GM18951 (cell line): Measurements from ENCODE around the gene TMEM240.
"Not testable (repeated sequence)": the region's sequence is repeated elsewhere in the genome, so short reads cannot be mapped to it uniquely, and the experiment has no call there.

Source experiments
- POLR2A ChIP-seq: IDR thresholded peaks from 4 replicates; pipeline ENCODE4 v1.6.1; 2011; ENCODE audit warnings: mild to moderate bottlenecking; ENCODE audit not compliant: insufficient read length, insufficient read depth; ENCODE audit errors: extremely low read depth
- in situ Hi-C: fragments of 300-500 bp; cut with MboI; formaldehyde crosslinking; loops from one replicate; pipeline ENCODE4 v1.12.0; 2022; ENCODE audit warnings: low sequenced_read_pairs, mixed read lengths, inconsistent platforms; ENCODE audit not compliant: unreplicated experiment

The TMEM240 gene

DNA sequence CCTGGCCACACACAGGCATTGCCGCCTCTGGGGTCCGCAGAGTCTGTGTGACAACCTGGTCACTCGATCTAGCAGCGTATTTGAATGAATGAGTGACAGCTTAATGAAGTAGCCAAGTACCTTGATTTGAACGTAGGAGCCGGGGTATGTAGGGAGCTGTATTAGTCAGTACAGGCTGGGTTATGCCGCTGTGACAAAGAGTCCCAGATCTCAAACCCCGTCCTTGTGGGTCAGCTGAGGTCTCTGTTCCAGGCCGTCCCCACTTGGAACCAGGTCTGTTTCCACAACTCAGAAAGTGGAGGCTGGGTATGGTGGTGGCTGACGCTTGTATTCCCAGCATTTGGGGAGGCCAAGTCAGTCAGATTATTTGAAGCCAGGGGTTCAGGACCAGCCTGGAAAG, 48.8 kb downstream of the TMEM240 start:
- in situ Hi-C loops = no loop called here

GRCh38 chr1:1490633-1491230, 49.7 kb downstream of the TMEM240 start:
- TF ChIP-seq POLR2A = no peak
- in situ Hi-C loops = no loop called here

More for the DNA sequence above, 48.8 kb downstream of the TMEM240 start:
- no peak for TF ChIP-seq POLR2A

GRCh38 chr1:1489861-1490260, 50.6 kb downstream of the TMEM240 start:
- in situ Hi-C loops = no loop called here
- no peak for TF ChIP-seq POLR2A

DNA sequence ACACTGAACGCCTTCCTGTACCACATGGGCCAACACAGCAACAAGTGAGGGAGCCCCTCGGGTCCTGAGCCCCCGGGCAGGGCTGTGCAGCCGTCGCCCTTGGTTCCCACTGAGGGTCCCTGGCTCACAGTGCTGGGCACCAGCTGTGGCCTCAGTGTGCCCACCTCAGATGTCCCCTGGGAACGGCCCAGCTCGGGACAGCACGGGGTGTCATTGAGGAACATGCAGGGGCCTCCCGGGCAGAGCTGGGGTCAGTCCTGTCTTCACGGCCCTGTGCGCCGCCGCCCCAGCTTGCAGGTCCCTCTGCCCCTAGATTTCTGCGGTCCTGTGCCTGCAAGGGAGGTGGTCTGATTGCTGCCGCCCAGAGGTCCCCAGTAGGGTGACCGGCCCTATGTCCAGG, 51.2 kb downstream of the TMEM240 start:
- in situ Hi-C loops = no loop called here

DNA sequence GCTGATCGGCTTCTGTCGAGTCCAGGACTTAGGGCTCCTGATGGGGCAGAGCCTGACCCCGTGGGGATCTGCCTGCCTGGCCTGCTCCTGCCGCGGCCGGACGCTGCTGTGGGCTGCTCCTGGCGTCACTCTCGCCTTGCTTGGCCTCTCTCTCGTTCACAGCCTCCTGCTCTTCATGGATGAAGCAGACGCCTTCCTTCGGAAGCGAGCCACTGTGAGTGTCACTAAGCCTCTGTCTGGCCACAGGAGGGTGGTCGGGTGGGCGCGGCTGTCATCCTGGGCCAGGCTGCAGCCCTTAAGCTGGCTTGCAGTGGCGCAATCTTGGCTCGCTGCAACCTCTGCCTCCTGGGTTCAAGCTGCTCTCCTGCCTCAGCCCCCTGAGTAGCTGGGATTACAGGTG, 52.7 kb downstream of the TMEM240 start:
- in situ Hi-C loops = no loop called here
- TF ChIP-seq POLR2A = no peak

More for the DNA sequence above, 51.2 kb downstream of the TMEM240 start:
- no peak for TF ChIP-seq POLR2A

DNA sequence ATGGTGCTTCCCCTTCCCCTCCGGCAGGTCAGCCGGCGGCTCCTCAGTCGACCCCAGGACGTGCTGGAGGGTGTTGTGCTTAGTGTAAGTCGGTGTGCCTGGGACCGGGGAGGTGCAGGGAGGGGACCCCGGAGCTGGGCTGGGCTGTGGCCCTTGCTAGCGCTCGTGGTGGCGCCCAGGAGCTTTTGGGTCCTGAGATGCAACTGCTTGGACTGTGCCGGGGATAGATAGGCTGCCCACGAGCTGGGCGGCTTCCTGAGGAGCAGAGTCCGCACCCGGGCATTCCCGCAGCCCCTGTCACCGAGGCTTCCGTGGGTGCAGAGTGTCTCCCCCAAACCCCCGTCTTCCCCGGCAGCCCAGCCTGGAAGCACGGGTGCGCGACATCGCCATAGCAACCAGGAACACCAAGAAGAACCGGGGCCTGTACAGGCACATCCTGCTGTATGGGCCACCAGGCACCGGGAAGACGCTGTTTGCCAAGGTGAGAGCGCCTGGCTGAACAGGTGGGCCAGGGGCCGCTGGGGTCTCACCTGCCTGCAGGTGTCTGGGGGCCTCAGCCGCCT, 54.6 kb downstream of the TMEM240 start:
- in situ Hi-C loops = not testable (repeated sequence)

- in situ Hi-C loops = not testable (repeated sequence)
These were observed 55.3 kb downstream of the TMEM240 start for GRCh38 chr1:1484976-1485750.
